Measurements from ENCODE around the gene KIRREL1. TPM values are rescaled to one million over a fixed set of nuclear protein-coding genes. Genes with fewer than 3 reads are reported as not detected.
A peak's percentile ranks its signal among the peaks of the same experiment; 100 is the strongest.

The KIRREL1 gene
- total RNA-seq, 1 donor = under 0.01 TPM

GRCh38 chr1:158102881-158103674 is 109.6 kb downstream of the KIRREL1 start:
- Histone ChIP-seq H3K27me3 (ENCODE audit: insufficient read depth, low read length) (peaks cover 4% of the 10 kb centered on the region), H3K4me3 (ENCODE audit: low read length) (no peak overlapping the region), H3K4me1 (ENCODE audit: insufficient read depth, low read length) (no peaks in the 10 kb centered on the region), H3K9me3 (ENCODE audit: low read depth, low read length) (no peaks in the 10 kb centered on the region)

- H3K4me1 ChIP-seq (ENCODE audit: insufficient read depth, low read length) = no peaks in the 10 kb centered on the region
- peaks cover 4% of the 10 kb centered on the region for H3K27me3 ChIP-seq (ENCODE audit: insufficient read depth, low read length)
- no peak overlapping the region for H3K4me3 ChIP-seq (ENCODE audit: low read length)
- no peaks in the 10 kb centered on the region for H3K9me3 ChIP-seq (ENCODE audit: low read depth, low read length)
These were observed 110.5 kb downstream of the KIRREL1 start for GRCh38 chr1:158103861-158104522.

- H3K4me3 ChIP-seq (ENCODE audit: low read length) = no peak overlapping the region
- no peaks in the 10 kb centered on the region for H3K9me3 ChIP-seq (ENCODE audit: low read depth, low read length)
- peaks cover 4% of the 10 kb centered on the region for H3K27me3 ChIP-seq (ENCODE audit: insufficient read depth, low read length)
- no peaks in the 10 kb centered on the region for H3K4me1 ChIP-seq (ENCODE audit: insufficient read depth, low read length)
These were observed 111.4 kb downstream of the KIRREL1 start for GRCh38 chr1:158104891-158105290.

GRCh38 chr1:158105352-158106095 is 112.1 kb downstream of the KIRREL1 start:
- H3K27me3 ChIP-seq (ENCODE audit: insufficient read depth, low read length) = peaks cover 4% of the 10 kb centered on the region
- H3K4me3 ChIP-seq (ENCODE audit: low read length) = no peak overlapping the region
- no peaks in the 10 kb centered on the region for H3K4me1 ChIP-seq (ENCODE audit: insufficient read depth, low read length)
- no peaks in the 10 kb centered on the region for H3K9me3 ChIP-seq (ENCODE audit: low read depth, low read length)

GRCh38 chr1:158107916-158108315 is 114.5 kb downstream of the KIRREL1 start:
- Histone ChIP-seq H3K27me3 (ENCODE audit: insufficient read depth, low read length) (peaks cover 9% of the 10 kb centered on the region), H3K9me3 (ENCODE audit: low read depth, low read length) (no peaks in the 10 kb centered on the region), H3K4me1 (ENCODE audit: insufficient read depth, low read length) (no peaks in the 10 kb centered on the region), H3K4me3 (ENCODE audit: low read length) (no peak overlapping the region)

GRCh38 chr1:158112994-158113758 is 119.7 kb downstream of the KIRREL1 start:
- Histone ChIP-seq H3K4me3 (ENCODE audit: low read length) (peak overlapping the region; percentile 23), H3K27me3 (ENCODE audit: insufficient read depth, low read length) (peaks cover 28% of the 10 kb centered on the region), H3K9me3 (ENCODE audit: low read depth, low read length) (no peaks in the 10 kb centered on the region), H3K4me1 (ENCODE audit: insufficient read depth, low read length) (peaks cover 16% of the 10 kb centered on the region)

- Histone ChIP-seq H3K9me3 (ENCODE audit: low read depth, low read length) (no peaks in the 10 kb centered on the region), H3K4me3 (ENCODE audit: low read length) (no peak overlapping the region), H3K4me1 (ENCODE audit: insufficient read depth, low read length) (peaks cover 18% of the 10 kb centered on the region), H3K27me3 (ENCODE audit: insufficient read depth, low read length) (peaks cover 33% of the 10 kb centered on the region)
These were observed 120.3 kb downstream of the KIRREL1 start for GRCh38 chr1:158113759-158114127.

- Histone ChIP-seq H3K27me3 (ENCODE audit: insufficient read depth, low read length) (peaks cover 37% of the 10 kb centered on the region), H3K4me3 (ENCODE audit: low read length) (no peak overlapping the region), H3K4me1 (ENCODE audit: insufficient read depth, low read length) (peaks cover 18% of the 10 kb centered on the region), H3K9me3 (ENCODE audit: low read depth, low read length) (no peaks in the 10 kb centered on the region)
These were observed 121.7 kb downstream of the KIRREL1 start for GRCh38 chr1:158115126-158115525.

GRCh38 chr1:158116311-158117167 is 123.1 kb downstream of the KIRREL1 start:
- Histone ChIP-seq H3K4me3 (ENCODE audit: low read length) (no peak overlapping the region), H3K4me1 (ENCODE audit: insufficient read depth, low read length) (peaks cover 18% of the 10 kb centered on the region), H3K27me3 (ENCODE audit: insufficient read depth, low read length) (peaks cover 42% of the 10 kb centered on the region), H3K9me3 (ENCODE audit: low read depth, low read length) (no peaks in the 10 kb centered on the region)

- Histone ChIP-seq H3K27me3 (ENCODE audit: insufficient read depth, low read length) (peaks cover 42% of the 10 kb centered on the region), H3K9me3 (ENCODE audit: low read depth, low read length) (no peaks in the 10 kb centered on the region), H3K4me1 (ENCODE audit: insufficient read depth, low read length) (peaks cover 18% of the 10 kb centered on the region), H3K4me3 (ENCODE audit: low read length) (no peak overlapping the region)
These were observed 124.6 kb downstream of the KIRREL1 start for GRCh38 chr1:158117854-158118704.

- peaks cover 39% of the 10 kb centered on the region for H3K27me3 ChIP-seq (ENCODE audit: insufficient read depth, low read length)
- H3K4me1 ChIP-seq (ENCODE audit: insufficient read depth, low read length) = peaks cover 14% of the 10 kb centered on the region
- no peak overlapping the region for H3K4me3 ChIP-seq (ENCODE audit: low read length)
- no peaks in the 10 kb centered on the region for H3K9me3 ChIP-seq (ENCODE audit: low read depth, low read length)
These were observed 125.4 kb downstream of the KIRREL1 start for GRCh38 chr1:158118713-158119402.

GRCh38 chr1:158119976-158120653 is 126.7 kb downstream of the KIRREL1 start:
- H3K9me3 ChIP-seq (ENCODE audit: low read depth, low read length) = no peaks in the 10 kb centered on the region
- H3K4me1 ChIP-seq (ENCODE audit: insufficient read depth, low read length) = peaks cover 11% of the 10 kb centered on the region
- H3K27me3 ChIP-seq (ENCODE audit: insufficient read depth, low read length) = peaks cover 37% of the 10 kb centered on the region
- H3K4me3 ChIP-seq (ENCODE audit: low read length) = no peak overlapping the region

Data from mononuclear cell (primary cell).